HepG2 (cell line): ENCODE results near the gene NSFL1C.

Experiments used
- ADNP ChIP-seq: sonication (generic); formaldehyde crosslinking; IDR thresholded peaks from 2 replicates; pipeline ENCODE4 v1.4.0; 2020; ENCODE audit warnings: missing genetic modification reagents
- ERF ChIP-seq: IDR thresholded peaks from 2 replicates; pipeline ENCODE4 v1.6.1; 2018; ENCODE audit warnings: missing biosample characterization, missing genetic modification reagents
- MEF2D ChIP-seq: sonication (generic); formaldehyde crosslinking; IDR thresholded peaks from 2 replicates; pipeline ENCODE4 v1.5.1; 2020; ENCODE audit warnings: mild to moderate bottlenecking, missing genetic modification reagents
- PHF20 ChIP-seq: sonication (generic); formaldehyde crosslinking; IDR thresholded peaks from 2 replicates; pipeline ENCODE4 v1.5.0; 2020; ENCODE audit warnings: mild to moderate bottlenecking, missing genetic modification reagents
- REL ChIP-seq: sonication (generic); formaldehyde crosslinking; conservative IDR thresholded peaks from 2 replicates; pipeline ENCODE4 v1.8.0; 2022; ENCODE audit warnings: mild to moderate bottlenecking, missing genetic modification reagents, moderate library complexity
- RNF2 ChIP-seq: fragments of 450-650 bp; conservative IDR thresholded peaks from 2 replicates; pipeline ENCODE4 v1.6.1; 2016; ENCODE audit warnings: low read depth
- SPEN ChIP-seq: sonication (generic); formaldehyde crosslinking; IDR thresholded peaks from 2 replicates; pipeline ENCODE4 v1.5.1; 2020; ENCODE audit warnings: low read depth, mild to moderate bottlenecking, missing genetic modification reagents
- TAF1 ChIP-seq: sonication (generic); formaldehyde crosslinking; IDR thresholded peaks from 2 replicates; pipeline ENCODE4 v1.4.0; 2020; ENCODE audit warnings: missing genetic modification reagents
- ZNF567 ChIP-seq: sonication (generic); formaldehyde crosslinking; IDR thresholded peaks from 2 replicates; pipeline ENCODE4 v1.8.1; 2023; ENCODE audit warnings: mild to moderate bottlenecking, missing genetic modification reagents, borderline replicate concordance
- TF ChIP-seq, protein P1 (sequence below): sonication (generic); formaldehyde crosslinking; IDR thresholded peaks from 2 replicates; pipeline ENCODE4 v1.5.0; 2020; ENCODE audit warnings: mild to moderate bottlenecking, missing genetic modification reagents, moderate library complexity

- TF ChIP-seq, protein P1, sequence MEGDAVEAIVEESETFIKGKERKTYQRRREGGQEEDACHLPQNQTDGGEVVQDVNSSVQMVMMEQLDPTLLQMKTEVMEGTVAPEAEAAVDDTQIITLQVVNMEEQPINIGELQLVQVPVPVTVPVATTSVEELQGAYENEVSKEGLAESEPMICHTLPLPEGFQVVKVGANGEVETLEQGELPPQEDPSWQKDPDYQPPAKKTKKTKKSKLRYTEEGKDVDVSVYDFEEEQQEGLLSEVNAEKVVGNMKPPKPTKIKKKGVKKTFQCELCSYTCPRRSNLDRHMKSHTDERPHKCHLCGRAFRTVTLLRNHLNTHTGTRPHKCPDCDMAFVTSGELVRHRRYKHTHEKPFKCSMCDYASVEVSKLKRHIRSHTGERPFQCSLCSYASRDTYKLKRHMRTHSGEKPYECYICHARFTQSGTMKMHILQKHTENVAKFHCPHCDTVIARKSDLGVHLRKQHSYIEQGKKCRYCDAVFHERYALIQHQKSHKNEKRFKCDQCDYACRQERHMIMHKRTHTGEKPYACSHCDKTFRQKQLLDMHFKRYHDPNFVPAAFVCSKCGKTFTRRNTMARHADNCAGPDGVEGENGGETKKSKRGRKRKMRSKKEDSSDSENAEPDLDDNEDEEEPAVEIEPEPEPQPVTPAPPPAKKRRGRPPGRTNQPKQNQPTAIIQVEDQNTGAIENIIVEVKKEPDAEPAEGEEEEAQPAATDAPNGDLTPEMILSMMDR: no peak
- no peak for TF ChIP-seq RNF2
- TF ChIP-seq MEF2D (CRISPR knock-in tag): no peak
- no peak for TF ChIP-seq ERF (CRISPR knock-in tag)
- no peak for TF ChIP-seq ADNP (CRISPR knock-in tag)
- no peak for TF ChIP-seq REL (CRISPR knock-in tag)
- no peak for TF ChIP-seq PHF20 (CRISPR knock-in tag)
- TF ChIP-seq ZNF567 (CRISPR knock-in tag): no peak
- no peak for TF ChIP-seq TAF1 (CRISPR knock-in tag)
- no peak for TF ChIP-seq SPEN (CRISPR knock-in tag)
Observed at GRCh38 chr20:1499528-1500420, 33.1 kb upstream of the NSFL1C start.
